ENCODE data around the gene AKAP6. TPM values are rescaled to one million over a fixed set of nuclear protein-coding genes. Genes with fewer than 3 reads are reported as not detected.
A peak's percentile ranks its signal among the peaks of the same experiment; 100 is the strongest.

The AKAP6 gene
- total and polyA plus RNA-seq, 2 experiments from 2014 or later, result 0.38 to 0.42 TPM

GRCh38 chr14:32427726-32428528, 98.8 kb downstream of the AKAP6 start:
- peaks cover 2% of the 10 kb centered on the region for H3K27me3 Mint-ChIP-seq (ENCODE audit: insufficient read depth, low read depth, poor library complexity)
- peaks cover 1% of the 10 kb centered on the region; the same call in 1 of the 3 replicates for H3K36me3 Mint-ChIP-seq (ENCODE audit: low read depth)
- DNase-seq (ENCODE audit: low spot score) (no peak), ATAC-seq (peak; percentile 50; the same call in 2 of the 3 replicates)
- no peak overlapping the region for H3K4me3 Mint-ChIP-seq
- no peak for TF ChIP-seq POLR2AphosphoS5 (IDR thresholded peaks at IDR 0.05; ENCODE audit: low read depth)
- no peak for TF ChIP-seq CREB1 (CRISPR knock-in tag; IDR thresholded peaks at IDR 0.05; ENCODE audit: low read depth)
- TF ChIP-seq, protein P1, sequence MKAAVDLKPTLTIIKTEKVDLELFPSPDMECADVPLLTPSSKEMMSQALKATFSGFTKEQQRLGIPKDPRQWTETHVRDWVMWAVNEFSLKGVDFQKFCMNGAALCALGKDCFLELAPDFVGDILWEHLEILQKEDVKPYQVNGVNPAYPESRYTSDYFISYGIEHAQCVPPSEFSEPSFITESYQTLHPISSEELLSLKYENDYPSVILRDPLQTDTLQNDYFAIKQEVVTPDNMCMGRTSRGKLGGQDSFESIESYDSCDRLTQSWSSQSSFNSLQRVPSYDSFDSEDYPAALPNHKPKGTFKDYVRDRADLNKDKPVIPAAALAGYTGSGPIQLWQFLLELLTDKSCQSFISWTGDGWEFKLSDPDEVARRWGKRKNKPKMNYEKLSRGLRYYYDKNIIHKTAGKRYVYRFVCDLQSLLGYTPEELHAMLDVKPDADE (IDR thresholded peaks at IDR 0.05), result no peak
- no peak for TF ChIP-seq STAT1 (IDR thresholded peaks at IDR 0.05; ENCODE audit: unreplicated experiment)
- TF ChIP-seq JUNB (IDR thresholded peaks at IDR 0.05; ENCODE audit: unreplicated experiment), result no peak
- 0 out of 2 replicates have a peak overlapping the region, but pooled peaks have one; percentile 35 for H3K4me2 ChIP-seq
- H3K4me1 Mint-ChIP-seq, result peaks cover 21% of the 10 kb centered on the region
- H3K4me1 ChIP-seq (ENCODE audit: insufficient read depth), result no peaks in the 10 kb centered on the region; the same call in 1 of the 2 replicates
- H2AFZ ChIP-seq, result peak overlapping the region; percentile 63
- H3K27me3 ChIP-seq (ENCODE audit: insufficient read depth), result no peaks in the 10 kb centered on the region
- no peaks in the 10 kb centered on the region for H3K9me2 ChIP-seq (ENCODE audit: insufficient read depth)
- H3K27ac Mint-ChIP-seq, result no peak overlapping the region
- H3F3A ChIP-seq (replicated peaks; ENCODE audit: low read depth), result no peaks in the 10 kb centered on the region
- H3K9me3 Mint-ChIP-seq, result peaks cover 7% of the 10 kb centered on the region
- H3K27ac ChIP-seq (ENCODE audit: low read depth), result no peak overlapping the region
- no peaks in the 10 kb centered on the region for H3K79me2 ChIP-seq (replicated peaks; ENCODE audit: insufficient read depth)
- H3K4me3 ChIP-seq, result no peak overlapping the region
- no peaks in the 10 kb centered on the region for H3K36me3 ChIP-seq (ENCODE audit: insufficient read depth)
- H4K20me1 ChIP-seq (replicated peaks; ENCODE audit: insufficient read depth), result no peaks in the 10 kb centered on the region

- H3K27me3 ChIP-seq (ENCODE audit: insufficient read depth), result no peaks in the 10 kb centered on the region
- H3F3A ChIP-seq (replicated peaks; ENCODE audit: low read depth), result no peaks in the 10 kb centered on the region
- TF ChIP-seq EZH2 (IDR thresholded peaks at IDR 0.05; ENCODE audit: low read depth, unreplicated experiment) (no peak), REST (IDR thresholded peaks at IDR 0.05; ENCODE audit: unreplicated experiment) (no peak), POLR2AphosphoS5 (IDR thresholded peaks at IDR 0.05; ENCODE audit: low read depth) (no peak), CTCF (conservative IDR thresholded peaks at IDR 0.05; ENCODE audit: low read depth in 2 of 2) (no peak), ZNF331 (CRISPR knock-in tag; IDR thresholded peaks at IDR 0.05; ENCODE audit: low read depth) (no peak), NANOG (IDR thresholded peaks at IDR 0.05; ENCODE audit: borderline replicate concordance) (no peak), JUNB (IDR thresholded peaks at IDR 0.05; ENCODE audit: unreplicated experiment) (no peak), CREB1 (CRISPR knock-in tag; IDR thresholded peaks at IDR 0.05; ENCODE audit: low read depth) (no peak)
- TF ChIP-seq, protein P1 (IDR thresholded peaks at IDR 0.05), result no peak
- no peak overlapping the region for H3K4me3 ChIP-seq
- H3K27me3 Mint-ChIP-seq (ENCODE audit: insufficient read depth, low read depth, poor library complexity), result peaks cover 2% of the 10 kb centered on the region
- no peaks in the 10 kb centered on the region; the same call in 1 of the 2 replicates for H3K4me1 ChIP-seq (ENCODE audit: insufficient read depth)
- peaks cover 21% of the 10 kb centered on the region for H3K4me1 Mint-ChIP-seq
- H3K4me3 Mint-ChIP-seq, result no peak overlapping the region
- H3K9me2 ChIP-seq (ENCODE audit: insufficient read depth), result peaks cover 5% of the 10 kb centered on the region; the same call in 1 of the 2 replicates
- peaks cover 2% of the 10 kb centered on the region; the same call in 1 of the 3 replicates for H3K9me3 Mint-ChIP-seq
- DNase-seq (ENCODE audit: low spot score) (no peak), ATAC-seq (no peak)
- H4K20me1 ChIP-seq (replicated peaks; ENCODE audit: insufficient read depth), result no peaks in the 10 kb centered on the region
- H3K79me2 ChIP-seq (replicated peaks; ENCODE audit: insufficient read depth), result no peaks in the 10 kb centered on the region
- no peaks in the 10 kb centered on the region for H3K36me3 Mint-ChIP-seq (ENCODE audit: low read depth)
- H3K4me2 ChIP-seq, result no peak overlapping the region
- no peak overlapping the region for H3K27ac Mint-ChIP-seq
- no peak overlapping the region for H3K27ac ChIP-seq (ENCODE audit: low read depth)
- peak overlapping the region; percentile 63; the same call in 1 of the 2 replicates for H2AFZ ChIP-seq
- H3K36me3 ChIP-seq (ENCODE audit: insufficient read depth), result no peaks in the 10 kb centered on the region
Observed at GRCh38 chr14:32428875-32429274, 99.8 kb downstream of the AKAP6 start.

Measured in GM23338 (cell line).